T follicular helper cell (primary cell): ENCODE results near the gene RNASET2.
"Not testable (repeated sequence)": the region's sequence is repeated elsewhere in the genome, so short reads cannot be mapped to it uniquely, and the experiment has no call there.

Experiments used
- DNase-seq: peaks from one replicate; pipeline ENCODE4 v3.0.0-alpha.2; 2020; ENCODE audit warnings: low read depth

RNASET2 gene

DNA sequence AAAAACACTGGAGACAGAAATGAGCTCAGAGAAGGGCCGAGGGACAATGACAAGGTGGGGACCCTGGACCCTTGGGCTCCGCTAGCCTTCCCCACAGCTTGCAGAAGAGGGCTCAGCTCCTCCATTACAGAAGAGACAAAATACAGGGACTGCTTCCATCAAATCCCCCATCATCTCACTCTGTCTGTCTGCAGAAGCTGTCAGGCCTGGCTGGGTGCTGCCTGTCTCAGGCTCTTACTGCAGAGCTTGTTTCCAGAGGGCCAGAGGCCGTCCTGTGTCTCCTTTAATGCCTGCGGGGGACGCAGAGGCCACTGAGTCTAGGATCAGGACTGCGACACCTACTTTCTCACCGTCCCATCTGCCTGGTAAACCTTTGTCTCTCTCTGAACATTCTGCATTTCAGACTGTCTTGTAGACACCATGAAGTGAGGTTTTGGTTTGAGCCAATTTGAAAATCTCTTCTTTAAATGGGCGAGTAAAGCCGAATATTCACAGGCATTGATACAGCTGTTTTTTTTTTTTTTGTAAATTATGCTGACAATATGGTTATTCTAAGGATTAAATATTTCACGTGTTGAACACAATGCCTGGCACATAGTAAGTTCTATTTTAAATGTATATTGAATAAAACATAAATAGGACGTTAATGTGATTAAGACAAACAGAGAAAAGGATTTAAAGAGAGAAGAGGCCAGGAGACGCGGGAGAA lies 28.3 kb downstream of the RNASET2 start:
- DNase-seq: no peak

- no peak for DNase-seq
Observed at GRCh38 chr6:166927240-166927934, 29.0 kb downstream of the RNASET2 start.

DNA sequence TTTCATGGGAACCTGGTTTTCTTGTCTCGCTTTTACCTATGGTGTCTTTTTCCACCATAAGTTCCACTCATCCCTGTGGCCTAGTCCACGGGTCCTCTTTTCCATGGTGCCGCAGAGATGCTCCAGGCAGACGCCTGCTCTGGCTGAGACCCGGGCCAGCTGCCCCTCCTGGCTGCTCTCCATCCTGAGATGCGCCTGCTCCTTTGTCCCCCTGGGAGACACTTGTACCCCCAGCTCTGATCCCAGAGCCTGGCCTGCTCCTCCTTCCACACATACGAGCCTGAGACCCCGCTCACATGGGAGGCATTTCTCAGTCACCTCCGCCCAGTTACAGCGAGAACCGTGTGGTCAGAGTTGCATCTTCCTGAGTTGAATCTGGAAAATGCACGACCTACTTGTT lies 29.6 kb downstream of the RNASET2 start:
- no peak for DNase-seq

GRCh38 chr6:166925141-166925996 lies 31.0 kb downstream of the RNASET2 start:
- no peak for DNase-seq

- no peak for DNase-seq
Observed at GRCh38 chr6:166924531-166924930, 31.8 kb downstream of the RNASET2 start.

GRCh38 chr6:166922937-166923336 lies 33.4 kb downstream of the RNASET2 start:
- no peak for DNase-seq

GRCh38 chr6:166921570-166921969 lies 34.8 kb downstream of the RNASET2 start:
- no peak for DNase-seq

GRCh38 chr6:166916824-166917223 lies 39.5 kb downstream of the RNASET2 start:
- DNase-seq: no peak

DNA sequence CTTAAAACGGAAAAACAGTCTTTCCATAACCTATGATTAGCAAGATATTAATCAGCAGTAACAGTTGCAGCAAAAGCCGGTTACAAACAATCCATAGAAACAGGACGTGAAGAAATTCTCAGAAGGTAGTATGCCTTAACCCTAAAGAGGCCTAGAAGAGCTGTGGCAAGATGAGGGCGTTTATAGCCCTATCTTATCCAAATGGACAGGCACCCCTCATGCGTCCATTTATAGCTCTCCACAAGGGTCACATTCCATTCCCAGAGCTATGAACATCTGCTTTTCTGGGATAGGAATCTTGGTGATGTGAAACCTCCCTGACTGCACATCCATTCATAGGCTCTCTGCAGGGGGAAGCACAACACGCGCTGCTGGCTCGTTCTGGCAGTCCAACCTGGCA lies 40.9 kb downstream of the RNASET2 start:
- DNase-seq: not testable (repeated sequence)

- not testable (repeated sequence) for DNase-seq
Observed at GRCh38 chr6:166914952-166915351, 41.4 kb downstream of the RNASET2 start.

GRCh38 chr6:166911248-166911677 lies 45.1 kb downstream of the RNASET2 start:
- no peak for DNase-seq

DNA sequence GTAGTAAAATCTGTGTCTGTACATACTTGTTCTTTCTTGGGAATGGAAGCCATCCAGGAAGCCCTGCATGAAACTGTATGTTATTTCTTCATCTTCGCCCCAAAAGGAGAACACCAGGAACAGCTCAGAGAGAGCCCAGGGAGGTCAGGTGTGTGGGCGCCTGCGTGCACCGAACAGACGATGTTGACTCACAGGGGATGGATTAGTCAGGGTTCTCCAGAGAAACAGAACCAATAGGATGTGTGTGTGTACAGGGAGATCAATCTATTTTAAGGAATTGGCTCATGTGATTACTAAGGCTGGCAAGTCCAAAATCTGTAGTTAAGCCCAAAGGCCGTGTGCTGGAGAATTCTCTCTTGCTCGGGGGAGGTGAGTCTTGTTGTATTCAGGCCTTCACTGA lies 45.7 kb downstream of the RNASET2 start:
- no peak for DNase-seq

GRCh38 chr6:166908811-166909210 lies 47.5 kb downstream of the RNASET2 start:
- DNase-seq: no peak

GRCh38 chr6:166907871-166908806 lies 48.2 kb downstream of the RNASET2 start:
- DNase-seq: no peak

DNA sequence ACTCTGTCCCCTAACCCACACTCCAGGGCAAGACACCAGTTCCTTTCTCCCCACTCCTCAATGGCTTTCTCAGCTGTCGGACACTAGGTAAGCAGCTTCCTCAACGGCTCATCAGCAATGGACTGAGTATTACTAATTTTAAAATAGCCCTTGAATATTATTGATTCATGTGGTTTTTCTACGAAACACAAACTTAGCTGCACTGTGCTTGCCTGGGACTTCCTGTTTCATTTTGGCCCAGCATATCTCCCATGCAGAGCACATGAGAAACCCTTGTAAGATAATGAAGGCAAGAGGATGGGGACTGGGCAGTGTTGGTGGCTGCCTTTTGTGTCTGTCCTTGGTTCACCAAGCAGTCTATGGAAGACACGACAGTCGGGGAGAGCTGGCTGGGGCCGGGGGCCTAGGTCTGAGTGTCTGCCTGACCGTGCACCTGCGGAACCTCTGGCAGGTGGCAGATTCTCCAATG lies 48.9 kb downstream of the RNASET2 start:
- DNase-seq: no peak

- no peak for DNase-seq
Observed at GRCh38 chr6:166906376-166907044, 49.8 kb downstream of the RNASET2 start.

GRCh38 chr6:166905505-166906134 lies 50.7 kb downstream of the RNASET2 start:
- DNase-seq: no peak

DNA sequence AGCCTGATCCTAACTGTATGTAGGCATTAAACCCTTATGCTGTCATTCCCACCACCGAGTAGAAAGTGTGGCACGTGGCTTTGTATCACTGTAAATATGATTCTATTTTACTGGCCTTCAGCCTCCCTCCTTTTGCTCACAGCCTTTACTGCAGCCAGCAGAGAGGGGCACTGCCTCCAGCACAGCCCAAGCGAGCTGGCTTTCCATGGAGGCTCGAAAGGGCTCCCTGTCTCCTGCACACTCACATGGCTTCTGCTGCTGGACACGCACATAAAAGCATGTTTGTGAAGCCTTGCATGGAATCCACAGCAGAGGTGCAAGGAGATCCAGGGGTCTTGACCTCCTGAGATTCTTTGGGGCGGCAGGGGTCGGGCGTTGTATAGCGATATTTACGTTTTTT lies 51.3 kb downstream of the RNASET2 start:
- no peak for DNase-seq

DNA sequence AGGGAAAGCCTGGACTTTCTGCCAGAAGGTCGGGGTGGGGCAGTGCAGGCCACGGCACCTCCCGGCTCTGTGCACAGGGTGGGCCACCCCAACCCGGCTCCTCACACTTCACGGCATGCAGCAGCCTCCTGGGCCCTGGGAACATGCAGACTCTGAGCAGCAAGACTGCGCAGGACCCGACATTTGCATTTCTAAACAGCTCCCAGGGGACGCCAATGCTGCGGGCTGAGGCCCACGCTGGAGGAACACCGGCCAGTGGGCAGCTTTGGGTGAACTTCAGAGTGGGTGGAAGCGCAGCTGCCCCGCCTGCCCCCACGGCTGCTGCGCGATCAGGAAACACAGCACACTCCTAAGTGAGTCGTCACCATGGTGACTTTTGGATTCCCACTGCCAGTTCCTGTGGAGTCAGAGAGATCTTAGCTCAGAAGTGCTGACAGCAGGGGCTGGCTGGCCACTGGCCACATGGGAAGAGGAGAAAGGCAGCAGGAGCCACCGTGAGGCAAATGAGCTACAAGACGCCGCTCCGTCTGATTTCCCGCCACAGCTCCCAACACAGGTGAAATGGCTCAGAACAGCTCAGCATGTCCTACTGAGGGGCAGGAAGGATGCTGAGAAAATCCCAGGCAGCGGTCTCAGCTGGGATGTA lies 52.1 kb downstream of the RNASET2 start:
- DNase-seq: no peak

- DNase-seq: no peak
Observed at GRCh38 chr6:166903500-166903899, 52.9 kb downstream of the RNASET2 start.
